Glutamatergic neuron (in vitro differentiated cells): ENCODE results near the gene OSGEP. TPM values are rescaled to one million over a fixed set of nuclear protein-coding genes. Genes with fewer than 3 reads are reported as not detected.
"Not testable (repeated sequence)": the region's sequence is repeated elsewhere in the genome, so short reads cannot be mapped to it uniquely, and the experiment has no call there.

Experiments used
- DNase-seq: peaks from one replicate; pipeline ENCODE4 v3.0.0; 2022
- H3K27ac Mint-ChIP-seq: one replicate; pipeline ENCODE4 v1.8.0; 2020; ENCODE audit warnings: mild to moderate bottlenecking, mixed read lengths, inconsistent platforms; ENCODE audit not compliant: unreplicated experiment
- H3K27me3 Mint-ChIP-seq: one replicate; pipeline ENCODE4 v1.8.0; 2020; ENCODE audit warnings: mild to moderate bottlenecking, moderate library complexity, mixed read lengths, inconsistent platforms; ENCODE audit not compliant: unreplicated experiment
- H3K36me3 Mint-ChIP-seq: one replicate; pipeline ENCODE4 v1.8.0; 2020; ENCODE audit warnings: mild to moderate bottlenecking, mixed read lengths, inconsistent platforms; ENCODE audit not compliant: unreplicated experiment
- H3K4me1 Mint-ChIP-seq: one replicate; pipeline ENCODE4 v1.8.0; 2020; ENCODE audit warnings: mild to moderate bottlenecking, low read depth, mixed read lengths, inconsistent platforms; ENCODE audit not compliant: unreplicated experiment
- H3K4me3 Mint-ChIP-seq: one replicate; pipeline ENCODE4 v1.8.0; 2020; ENCODE audit warnings: mild to moderate bottlenecking, mixed read lengths, inconsistent platforms; ENCODE audit not compliant: unreplicated experiment
- H3K9me3 Mint-ChIP-seq: one replicate; pipeline ENCODE4 v1.8.0; 2020; ENCODE audit warnings: mild to moderate bottlenecking, moderate library complexity, mixed read lengths, inconsistent platforms; ENCODE audit not compliant: unreplicated experiment
- total RNA-seq: library from RNA; stranded (reverse); fragmentation: NEBNext Ultra II Directional; extraction: Animal tissue kit (Norgen Biotek cat#: 25700); gene quantifications from one replicate; pipeline ENCODE4 v1.2.1, GENCODE V29; 2021; ENCODE audit not compliant: unreplicated experiment
- TF ChIP-seq, protein P1 (sequence below): fragments of 200-600 bp; sonication (generic); IDR thresholded peaks from one replicate; pipeline ENCODE4 v1.5.0; 2021; ENCODE audit not compliant: partially characterized antibody, unreplicated experiment

OSGEP gene
- total RNA-seq, 1 donor from 2014 or later = 65.0 TPM

DNA sequence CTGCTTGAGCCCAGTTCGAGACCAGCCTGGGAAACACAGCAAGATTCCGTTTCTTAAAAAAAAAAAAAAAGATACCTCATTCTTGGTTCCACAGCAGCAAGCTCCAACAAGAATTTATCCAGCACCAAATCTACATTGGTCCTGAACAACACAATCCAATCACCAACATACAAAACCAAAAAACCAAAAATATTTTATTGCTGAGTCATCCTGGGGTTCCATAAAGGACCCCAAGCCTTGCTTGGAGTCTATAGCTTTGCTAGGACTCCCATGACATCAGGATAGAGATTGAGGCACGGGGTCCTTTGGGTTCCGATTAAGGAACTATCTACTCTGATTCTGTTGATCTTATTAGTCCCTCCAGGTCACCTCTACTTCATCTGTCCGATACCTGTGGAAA is 7.7 kb downstream of the OSGEP start:
- DNase-seq = no peak
- TF ChIP-seq, protein P1, sequence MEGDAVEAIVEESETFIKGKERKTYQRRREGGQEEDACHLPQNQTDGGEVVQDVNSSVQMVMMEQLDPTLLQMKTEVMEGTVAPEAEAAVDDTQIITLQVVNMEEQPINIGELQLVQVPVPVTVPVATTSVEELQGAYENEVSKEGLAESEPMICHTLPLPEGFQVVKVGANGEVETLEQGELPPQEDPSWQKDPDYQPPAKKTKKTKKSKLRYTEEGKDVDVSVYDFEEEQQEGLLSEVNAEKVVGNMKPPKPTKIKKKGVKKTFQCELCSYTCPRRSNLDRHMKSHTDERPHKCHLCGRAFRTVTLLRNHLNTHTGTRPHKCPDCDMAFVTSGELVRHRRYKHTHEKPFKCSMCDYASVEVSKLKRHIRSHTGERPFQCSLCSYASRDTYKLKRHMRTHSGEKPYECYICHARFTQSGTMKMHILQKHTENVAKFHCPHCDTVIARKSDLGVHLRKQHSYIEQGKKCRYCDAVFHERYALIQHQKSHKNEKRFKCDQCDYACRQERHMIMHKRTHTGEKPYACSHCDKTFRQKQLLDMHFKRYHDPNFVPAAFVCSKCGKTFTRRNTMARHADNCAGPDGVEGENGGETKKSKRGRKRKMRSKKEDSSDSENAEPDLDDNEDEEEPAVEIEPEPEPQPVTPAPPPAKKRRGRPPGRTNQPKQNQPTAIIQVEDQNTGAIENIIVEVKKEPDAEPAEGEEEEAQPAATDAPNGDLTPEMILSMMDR = no peak
- Mint-ChIP-seq H3K36me3 (peaks cover 16% of the 10 kb centered on the region), H3K4me3 (peak overlapping the region; percentile 46), H3K27me3 (no peaks in the 10 kb centered on the region), H3K4me1 (peaks cover 8% of the 10 kb centered on the region), H3K9me3 (no peaks in the 10 kb centered on the region), H3K27ac (no peak overlapping the region)

DNA sequence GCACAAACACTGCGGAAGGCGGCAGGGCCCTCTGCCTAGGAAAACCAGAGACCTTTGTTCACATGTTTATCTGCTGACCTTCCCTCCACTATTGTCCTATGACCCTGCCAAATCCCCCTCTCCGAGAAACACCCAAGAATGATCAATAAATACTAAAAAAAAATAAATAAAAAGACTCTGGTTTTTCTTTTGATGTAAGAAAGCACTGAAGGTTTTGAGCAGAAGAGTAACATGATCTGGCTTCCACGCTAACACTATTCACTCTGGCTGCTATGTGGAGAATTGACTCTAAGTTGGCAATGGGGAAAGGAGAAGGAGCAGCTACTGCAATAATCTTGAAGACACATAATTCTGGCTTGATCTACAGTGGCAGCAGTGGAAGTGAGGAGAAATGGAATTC is 11.0 kb downstream of the OSGEP start:
- H3K4me1 Mint-ChIP-seq, DNase-seq, H3K27ac Mint-ChIP-seq, H3K27me3 Mint-ChIP-seq, H3K9me3 Mint-ChIP-seq, H3K4me3 Mint-ChIP-seq: not testable (repeated sequence)
- peaks cover 20% of the 10 kb centered on the region for H3K36me3 Mint-ChIP-seq

DNA sequence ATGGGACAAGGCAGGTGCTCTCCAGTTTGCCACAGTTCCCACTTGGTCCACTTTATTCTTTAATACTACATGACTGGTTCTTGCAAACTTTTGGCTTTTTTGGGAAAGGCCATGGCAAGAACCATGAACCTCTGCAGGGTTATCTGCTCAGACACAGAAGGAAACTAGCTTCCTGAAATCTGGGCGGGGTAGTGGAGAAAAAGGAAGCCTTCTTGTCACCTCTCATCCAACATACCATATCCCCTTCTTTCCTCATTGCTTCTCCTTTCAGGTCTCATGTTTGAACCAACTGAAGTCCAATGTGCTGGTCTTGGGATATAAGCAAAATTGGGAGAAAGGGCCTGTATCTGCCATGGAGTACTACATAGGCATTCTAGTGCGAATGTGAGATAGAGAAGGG is 13.2 kb downstream of the OSGEP start:
- TF ChIP-seq, protein P1 = no peak
- no peaks in the 10 kb centered on the region for H3K4me1 Mint-ChIP-seq
- peaks cover 15% of the 10 kb centered on the region for H3K36me3 Mint-ChIP-seq
- H3K9me3 Mint-ChIP-seq = peaks cover 7% of the 10 kb centered on the region
- H3K27me3 Mint-ChIP-seq = peaks cover 8% of the 10 kb centered on the region
- no peak for DNase-seq
- H3K27ac Mint-ChIP-seq = no peak overlapping the region
- no peak overlapping the region for H3K4me3 Mint-ChIP-seq

DNA sequence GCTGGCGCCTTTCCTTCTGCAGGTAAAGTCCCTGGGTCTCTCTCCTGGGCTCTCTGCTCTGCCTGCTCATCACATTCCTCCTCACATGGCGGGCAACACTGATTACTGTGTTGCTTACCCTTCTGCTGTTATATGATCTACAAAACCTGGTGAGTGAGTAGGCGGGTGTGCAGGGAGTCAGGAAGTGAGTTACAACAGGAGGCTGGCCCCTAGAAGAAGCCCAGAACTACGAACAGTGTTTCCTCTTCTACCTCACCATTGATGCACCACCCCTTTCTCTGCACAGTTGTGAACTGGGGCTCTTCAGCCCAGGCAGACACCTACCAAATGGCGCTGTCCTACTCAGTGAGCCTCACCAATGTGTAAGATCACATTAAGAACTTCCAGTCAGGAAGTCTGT is 13.7 kb downstream of the OSGEP start:
- H3K4me1 Mint-ChIP-seq = no peaks in the 10 kb centered on the region
- peaks cover 8% of the 10 kb centered on the region for H3K27me3 Mint-ChIP-seq
- H3K27ac Mint-ChIP-seq = no peak overlapping the region
- TF ChIP-seq, protein P1 = no peak
- no peak overlapping the region for H3K4me3 Mint-ChIP-seq
- H3K9me3 Mint-ChIP-seq = peaks cover 7% of the 10 kb centered on the region
- DNase-seq = no peak
- H3K36me3 Mint-ChIP-seq = peaks cover 15% of the 10 kb centered on the region

DNA sequence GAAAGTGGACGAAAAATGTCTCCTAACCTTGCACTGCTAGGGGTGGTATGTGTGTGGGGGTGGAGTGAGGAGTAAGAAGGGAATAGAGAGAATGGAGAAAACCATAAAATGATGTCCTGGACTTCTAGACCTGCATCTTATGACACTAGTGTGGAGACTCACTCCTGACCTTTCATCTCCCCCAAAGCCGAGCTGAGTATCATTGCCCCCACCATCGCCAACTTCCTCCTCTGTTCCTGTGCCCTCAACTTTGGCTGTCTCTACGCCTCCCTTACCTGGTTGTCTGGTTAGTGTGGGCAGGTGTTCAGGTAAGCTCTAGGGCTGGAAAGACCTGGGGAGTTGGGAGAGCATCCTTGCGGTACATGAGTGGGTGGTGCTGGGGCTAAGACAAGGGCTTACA is 14.1 kb downstream of the OSGEP start:
- Mint-ChIP-seq H3K4me1 (no peaks in the 10 kb centered on the region), H3K4me3 (no peak overlapping the region), H3K27me3 (peaks cover 8% of the 10 kb centered on the region), H3K9me3 (peaks cover 7% of the 10 kb centered on the region), H3K36me3 (peaks cover 15% of the 10 kb centered on the region), H3K27ac (no peak overlapping the region)
- TF ChIP-seq, protein P1 = no peak
- DNase-seq = no peak

DNA sequence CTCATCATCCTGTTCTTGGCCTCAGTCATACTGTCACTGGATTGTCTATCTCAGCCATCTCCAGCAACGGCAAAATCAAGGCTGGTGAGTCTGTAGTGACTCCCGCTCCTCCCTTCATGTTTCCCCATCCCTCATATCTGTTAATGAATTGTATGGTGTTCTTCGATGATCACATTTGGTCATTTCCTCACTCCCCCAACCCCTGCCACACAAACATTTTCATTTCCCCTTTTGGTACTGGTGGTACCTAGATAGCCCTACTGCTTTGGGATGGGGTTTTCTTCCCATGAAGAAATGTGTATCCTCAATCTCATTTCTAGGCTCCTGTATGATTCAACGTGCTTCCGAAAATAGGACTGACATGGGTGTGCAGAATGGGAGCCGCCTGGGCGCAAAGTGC is 15.9 kb downstream of the OSGEP start:
- no peak overlapping the region for H3K27ac Mint-ChIP-seq
- peaks cover 8% of the 10 kb centered on the region for H3K27me3 Mint-ChIP-seq
- H3K4me3 Mint-ChIP-seq = no peak overlapping the region
- peaks cover 15% of the 10 kb centered on the region for H3K36me3 Mint-ChIP-seq
- H3K9me3 Mint-ChIP-seq = peaks cover 7% of the 10 kb centered on the region
- H3K4me1 Mint-ChIP-seq = no peaks in the 10 kb centered on the region
- TF ChIP-seq, protein P1 = no peak
- no peak for DNase-seq
